ENCODE data around the gene ZBTB24.

Gene ZBTB24

GRCh38 chr6:109498052-109498451, 15.0 kb upstream of the ZBTB24 start:
- no peak for DNase-seq

- DNase-seq = no peak
Measured at GRCh38 chr6:109496036-109496772, 13.2 kb upstream of the ZBTB24 start.

- no peak for DNase-seq
Measured at GRCh38 chr6:109493865-109494264, 10.8 kb upstream of the ZBTB24 start.

GRCh38 chr6:109491207-109491938, 8.4 kb upstream of the ZBTB24 start:
- DNase-seq = no peak

- no peak for DNase-seq
Measured at GRCh38 chr6:109490713-109491112, 7.7 kb upstream of the ZBTB24 start.

GRCh38 chr6:109488001-109488400, 5.0 kb upstream of the ZBTB24 start:
- no peak for DNase-seq

GRCh38 chr6:109486068-109486467, 3.0 kb upstream of the ZBTB24 start:
- DNase-seq = no peak

GRCh38 chr6:109485266-109485935, 2.4 kb upstream of the ZBTB24 start:
- no peak for DNase-seq

GRCh38 chr6:109484122-109484521, 1.1 kb upstream of the ZBTB24 start:
- DNase-seq = no peak

GRCh38 chr6:109483735-109484057, 677 bp upstream of the ZBTB24 start:
- no peak for DNase-seq

- DNase-seq = no peak
Measured at GRCh38 chr6:109480993-109481480, 2.0 kb downstream of the ZBTB24 start.

GRCh38 chr6:109478841-109479624, 4.0 kb downstream of the ZBTB24 start:
- DNase-seq = no peak

- no peak for DNase-seq
Measured at GRCh38 chr6:109478222-109478805, 4.7 kb downstream of the ZBTB24 start.

- DNase-seq = no peak
Measured at GRCh38 chr6:109477725-109478124, 5.3 kb downstream of the ZBTB24 start.

GRCh38 chr6:109477184-109477583, 5.8 kb downstream of the ZBTB24 start:
- no peak for DNase-seq

GRCh38 chr6:109475625-109476024, 7.4 kb downstream of the ZBTB24 start:
- no peak for DNase-seq

- DNase-seq = no peak
Measured at GRCh38 chr6:109474995-109475394, 8.0 kb downstream of the ZBTB24 start.

GRCh38 chr6:109473120-109473519, 9.9 kb downstream of the ZBTB24 start:
- no peak for DNase-seq

GRCh38 chr6:109472132-109472995, 10.7 kb downstream of the ZBTB24 start:
- no peak for DNase-seq

GRCh38 chr6:109471105-109471810, 11.8 kb downstream of the ZBTB24 start:
- no peak for DNase-seq

Data from effector CD8-positive, alpha-beta T cell (primary cell).